GM23248 (cell line): ENCODE measurements around the gene ANKRD35.

ENCODE experiments used
- EZH2 ChIP-seq: fragments of 200-600 bp; sonication (generic); IDR thresholded peaks from 2 replicates; pipeline ENCODE4 v1.6.1; 2018; ENCODE audit warnings: antibody characterized with exemption, mild to moderate bottlenecking; ENCODE audit not compliant: insufficient read depth, poor library complexity, severe bottlenecking
- EZH2phosphoT487 ChIP-seq: fragments of 200-600 bp; sonication (generic); IDR thresholded peaks from 2 replicates; pipeline ENCODE4 v1.6.1; 2018; ENCODE audit warnings: antibody characterized with exemption, moderate library complexity, mild to moderate bottlenecking, low read depth; ENCODE audit not compliant: insufficient read depth

DNA sequence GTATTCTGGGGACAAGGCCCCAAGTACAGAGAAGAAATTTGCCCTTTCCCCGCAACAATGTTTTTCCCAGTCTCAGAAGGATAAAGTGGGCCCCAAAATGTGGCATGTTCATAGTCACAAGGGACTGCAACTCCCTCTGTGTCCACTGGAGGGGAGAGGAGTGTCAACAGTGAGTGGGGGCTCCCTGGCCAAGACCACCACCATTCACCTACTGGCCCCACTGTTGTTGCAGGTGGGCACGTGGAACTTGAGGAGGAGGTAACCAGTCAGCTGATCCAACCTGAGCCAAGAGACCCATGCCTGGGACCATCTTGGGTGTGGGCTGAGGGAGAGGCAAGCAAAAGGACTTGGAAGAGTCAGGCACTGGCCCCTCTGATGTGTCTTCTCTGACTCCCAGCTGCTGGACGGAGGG, 39.5 kb downstream of the ANKRD35 start:
- TF ChIP-seq EZH2 (no peak), EZH2phosphoT487 (no peak)
